A549 (cell line): Measurements from ENCODE around the gene HIC1. TPM values are rescaled to one million over a fixed set of nuclear protein-coding genes. Genes with fewer than 3 reads are reported as not detected.

Experiments used
- ATAC-seq, 2 experiments: fragments of 200-7000 bp in 1 of 2; fragments of >200 bp in 1 of 2; cut with Nextera tagmentation in 1 of 2; cut with Tn5 transposase in 1 of 2; 3 replicates each; pipeline versions ENCODE4 v1.8.0 to v1.9.1; 2018 to 2020; ENCODE audit warnings: mild to moderate bottlenecking in 1 of 2, moderate library complexity in 1 of 2
- CTCF ChIA-PET: fragments of 300-600 bp; sonication (Branson Sonifier 250); formaldehyde crosslinking; extraction: SDS; loops from one replicate; lab custom pipeline; 2021; ENCODE audit warnings: antibody characterized with exemption, inconsistent platforms; lab: Yijun Ruan, JAX
- POLR2A ChIA-PET: fragments of 350-600 bp; formaldehyde crosslinking; extraction: SDS; loops from one replicate; lab custom pipeline; 2021; ENCODE audit warnings: antibody characterized with exemption, inconsistent platforms; lab: Yijun Ruan, JAX
- DNase-seq, 2 experiments: peaks; one replicate each; pipeline versions ENCODE4 v3.0.0 to v3.0.0-alpha.2; 2011 to 2016; ENCODE audit warnings: low read depth in 1 of 2, low spot score in 1 of 2
- FAIRE-seq: peaks from 2 replicates; lab custom pipeline; 2011; peaks lifted over from hg19 to GRCh38; lab: Jason Lieb, UNC
- H3K27ac ChIP-seq, 2 experiments: fragments of >200 bp; sonication (Bioruptor Twin); formaldehyde crosslinking; 3 replicates each; pipeline ENCODE4 v1.5.1; 2016 to 2017
- H3K4me1 ChIP-seq: fragments of >200 bp; sonication (Bioruptor Twin); formaldehyde crosslinking; 3 replicates; pipeline ENCODE4 v1.6.1; 2016
- H3K4me2 ChIP-seq: fragments of >200 bp; sonication (Bioruptor Twin); formaldehyde crosslinking; 3 replicates; pipeline ENCODE4 v1.6.1; 2016
- H3K4me3 ChIP-seq: fragments of >200 bp; sonication (Bioruptor Twin); formaldehyde crosslinking; 3 replicates; pipeline ENCODE4 v1.5.1; 2016
- H3K9me3 ChIP-seq: fragments of >200 bp; sonication (Bioruptor Twin); formaldehyde crosslinking; 3 replicates; pipeline ENCODE4 v1.6.1; 2016
- BCL3 ChIP-seq: fragments of >200 bp; sonication (Bioruptor Twin); formaldehyde crosslinking; IDR thresholded peaks from 3 replicates; pipeline ENCODE4 v1.6.1; 2016
- EP300 ChIP-seq, 2 experiments: fragments of >200 bp; sonication (Bioruptor Twin); formaldehyde crosslinking; IDR thresholded peaks; 2 replicates in 1 of 2; 3 replicates in 1 of 2; pipeline ENCODE4 v1.6.1; 2016 to 2017
- ESRRA ChIP-seq: fragments of 150-350 bp; IDR thresholded peaks from 2 replicates; pipeline ENCODE4 v1.6.1; 2014; ENCODE audit warnings: mild to moderate bottlenecking, low read length, borderline replicate concordance
- HEYL ChIP-seq: fragments of 250-450 bp; sonication (Bioruptor Pico); IDR thresholded peaks from 2 replicates; pipeline ENCODE4 v1.8.0; 2021; ENCODE audit warnings: mild to moderate bottlenecking, moderate library complexity
- HOXA7 ChIP-seq: fragments of 250-450 bp; sonication (Bioruptor Pico); IDR thresholded peaks from 2 replicates; pipeline ENCODE4 v1.5.0; 2020; ENCODE audit warnings: mild to moderate bottlenecking, moderate library complexity
- HOXB13 ChIP-seq: fragments of 250-450 bp; sonication (Bioruptor Pico); IDR thresholded peaks from 2 replicates; pipeline ENCODE4 v1.5.0; 2020; ENCODE audit warnings: low read depth, mild to moderate bottlenecking, moderate library complexity
- HOXB5 ChIP-seq: fragments of 250-450 bp; sonication (Bioruptor Pico); IDR thresholded peaks from 2 replicates; pipeline ENCODE4 v1.5.0; 2020; ENCODE audit warnings: mild to moderate bottlenecking, moderate library complexity
- JUNB ChIP-seq: fragments of >200 bp; sonication (Bioruptor Twin); formaldehyde crosslinking; IDR thresholded peaks from 2 replicates; pipeline ENCODE4 v1.6.1; 2016
- KDM5A ChIP-seq: fragments of 200-600 bp; sonication (generic); IDR thresholded peaks from 2 replicates; pipeline ENCODE4 v1.6.1; 2016; ENCODE audit warnings: antibody characterized with exemption, mild to moderate bottlenecking
- MAZ ChIP-seq: fragments of 150-350 bp; IDR thresholded peaks from 2 replicates; pipeline ENCODE4 v1.6.1; 2014; ENCODE audit warnings: antibody characterized with exemption, low read depth, low read length, borderline replicate concordance
- NFE2L2 ChIP-seq: fragments of 150-350 bp; conservative IDR thresholded peaks from 2 replicates; pipeline ENCODE4 v1.6.1; 2014; ENCODE audit warnings: low read length
- POLR2A ChIP-seq: IDR thresholded peaks from 2 replicates; pipeline ENCODE4 v1.6.1; 2012; ENCODE audit warnings: mild to moderate bottlenecking, low read length
- POLR2AphosphoS2 ChIP-seq: conservative IDR thresholded peaks from 2 replicates; pipeline ENCODE4 v1.6.1; 2012; ENCODE audit warnings: low read length, improper control_type of control experiment, inconsistent platforms
- RARB ChIP-seq: fragments of 250-450 bp; sonication (Bioruptor Pico); IDR thresholded peaks from 2 replicates; pipeline ENCODE4 v1.8.0; 2021; ENCODE audit warnings: mild to moderate bottlenecking, moderate library complexity
- RCOR1 ChIP-seq: fragments of 150-350 bp; IDR thresholded peaks from 2 replicates; pipeline ENCODE4 v1.6.1; 2014; ENCODE audit warnings: antibody characterized with exemption, low read length, low read depth
- RNF2 ChIP-seq: fragments of 200-600 bp; sonication (generic); IDR thresholded peaks from 2 replicates; pipeline ENCODE4 v1.6.1; 2016; ENCODE audit warnings: low read depth, mild to moderate bottlenecking, antibody characterized with exemption, moderate library complexity, borderline replicate concordance
- TFCP2L1 ChIP-seq: fragments of 250-450 bp; sonication (Bioruptor Pico); IDR thresholded peaks from 2 replicates; pipeline ENCODE4 v1.5.0; 2021; ENCODE audit warnings: mild to moderate bottlenecking
- TP53 ChIP-seq: fragments of 250-450 bp; sonication (Bioruptor Pico); IDR thresholded peaks from 2 replicates; pipeline ENCODE4 v1.5.0; 2021; ENCODE audit warnings: mild to moderate bottlenecking, moderate library complexity
- ZC3H11A ChIP-seq: fragments of 450-650 bp; IDR thresholded peaks from 2 replicates; pipeline ENCODE4 v1.6.1; 2014; ENCODE audit warnings: antibody characterized with exemption, mild to moderate bottlenecking
- ZFP36 ChIP-seq: fragments of 450-650 bp; IDR thresholded peaks from 2 replicates; pipeline ENCODE4 v1.6.1; 2014; ENCODE audit warnings: borderline replicate concordance; ENCODE audit not compliant: partially characterized antibody
- ZNF302 ChIP-seq: fragments of 250-450 bp; sonication (Bioruptor Pico); IDR thresholded peaks from 2 replicates; pipeline ENCODE4 v1.9.0; 2021; ENCODE audit warnings: inconsistent platforms, mild to moderate bottlenecking, moderate library complexity
- WGBS: methylation state at CpG from one replicate; pipeline ENCODE4 v1.1.6; 2017; ENCODE audit errors: missing lambda C conversion rate; 5-methylcytosine and 5-hydroxymethylcytosine counted together
- polyA plus RNA-seq, 4 experiments: library from polyadenylated mRNA; depleted of rRNA in 3 of 4; stranded (reverse); fragments of >200 nt; fragmentation: RNase III in 1 of 4; extraction: RNeasy Plus Mini Kit Qiagen cat#74134 plus additional on column Dnase treatment in 1 of 4; gene quantifications; 2 replicates in 3 of 4; 3 replicates in 1 of 4; pipeline ENCODE4 v1.2.3, GENCODE V29; 2011 to 2017
- TF ChIP-seq, protein P1 (sequence below): fragments of 200-600 bp; sonication (generic); IDR thresholded peaks from 2 replicates; pipeline ENCODE4 v1.6.1; 2016; ENCODE audit warnings: antibody characterized with exemption, mild to moderate bottlenecking, moderate library complexity

HIC1 gene
- polyA plus RNA-seq, 2 of the 4 experiments (the other 2 are of a cell fraction): 0.13 to 1.3 TPM

- no peak for ATAC-seq
- CTCF ChIA-PET: interaction anchor here (0.6 to 9.1 kb wide), 33 partner anchors 8 to 259 kb away, joined by 3 to 492 read pairs (median 7); partner anchors contain the start of genes OVCA2 and RTN4RL1
- no peak for TF ChIP-seq ZC3H11A
- TF ChIP-seq ZNF302: no peak
- no peak for TF ChIP-seq BCL3
- TF ChIP-seq RNF2: no peak
- TF ChIP-seq NFE2L2: no peak
- TF ChIP-seq JUNB: no peak
- TF ChIP-seq RARB: no peak
- H3K4me1 ChIP-seq: 0 out of 3 replicates have a peak, but pooled peaks cover 5% of the 10 kb centered on the region
- no peak for DNase-seq
- no peak overlapping the region for H3K4me2 ChIP-seq
- WGBS: 86% methylated on average over 21 of the region's 21 CpGs
- no peak overlapping the region for H3K4me3 ChIP-seq
- H3K27ac ChIP-seq: no peak overlapping the region
- H3K9me3 ChIP-seq: no peaks in the 10 kb centered on the region
- POLR2A ChIA-PET: no interaction called here
- FAIRE-seq: no peak
These were observed 4.9 kb downstream of the HIC1 start for GRCh38 chr17:2059547-2060384.

DNA sequence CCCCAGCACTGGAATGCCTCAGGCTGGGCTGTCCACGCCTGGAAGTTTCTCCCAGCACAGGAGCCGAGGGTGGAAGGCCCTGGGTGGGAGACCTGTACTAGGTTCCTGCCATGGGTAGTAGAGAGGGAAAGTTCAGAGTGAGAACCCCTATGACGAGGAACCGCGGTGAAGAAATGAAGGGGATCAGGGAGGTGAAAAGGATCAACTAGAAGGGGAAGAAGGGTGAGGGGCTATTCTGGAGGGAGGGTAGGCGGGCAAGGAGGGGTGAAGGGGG is 5.4 kb downstream of the HIC1 start:
- ChIA-PET CTCF (interaction anchor here (0.6 to 9.1 kb wide), 13 partner anchors 9 to 225 kb away, joined by 3 to 492 read pairs (median 8); partner anchors contain the start of genes OVCA2 and RTN4RL1), POLR2A (no interaction called here)
- no peak for FAIRE-seq
- Histone ChIP-seq H3K27ac (no peak overlapping the region), H3K9me3 (no peaks in the 10 kb centered on the region), H3K4me3 (no peak overlapping the region), H3K4me2 (no peak overlapping the region), H3K4me1 (0 out of 3 replicates have a peak, but pooled peaks cover 2% of the 10 kb centered on the region)
- no peak for ATAC-seq
- WGBS: 94% methylated on average over 6 of the region's 6 CpGs
- no peak for DNase-seq
- TF ChIP-seq RCOR1 (no peak), HOXB5 (CRISPR knock-in tag) (no peak), RARB (no peak), HOXA7 (CRISPR knock-in tag) (no peak), TFCP2L1 (CRISPR knock-in tag) (no peak), POLR2A (no peak), KDM5A (no peak), ZFP36 (no peak), POLR2AphosphoS2 (no peak), HOXB13 (CRISPR knock-in tag) (no peak), RNF2 (no peak), EP300 (IDR thresholded peaks at IDR 0.05) (no peak), HEYL (no peak), ESRRA (no peak), TP53 (no peak), MAZ (no peak)
- TF ChIP-seq, protein P1, sequence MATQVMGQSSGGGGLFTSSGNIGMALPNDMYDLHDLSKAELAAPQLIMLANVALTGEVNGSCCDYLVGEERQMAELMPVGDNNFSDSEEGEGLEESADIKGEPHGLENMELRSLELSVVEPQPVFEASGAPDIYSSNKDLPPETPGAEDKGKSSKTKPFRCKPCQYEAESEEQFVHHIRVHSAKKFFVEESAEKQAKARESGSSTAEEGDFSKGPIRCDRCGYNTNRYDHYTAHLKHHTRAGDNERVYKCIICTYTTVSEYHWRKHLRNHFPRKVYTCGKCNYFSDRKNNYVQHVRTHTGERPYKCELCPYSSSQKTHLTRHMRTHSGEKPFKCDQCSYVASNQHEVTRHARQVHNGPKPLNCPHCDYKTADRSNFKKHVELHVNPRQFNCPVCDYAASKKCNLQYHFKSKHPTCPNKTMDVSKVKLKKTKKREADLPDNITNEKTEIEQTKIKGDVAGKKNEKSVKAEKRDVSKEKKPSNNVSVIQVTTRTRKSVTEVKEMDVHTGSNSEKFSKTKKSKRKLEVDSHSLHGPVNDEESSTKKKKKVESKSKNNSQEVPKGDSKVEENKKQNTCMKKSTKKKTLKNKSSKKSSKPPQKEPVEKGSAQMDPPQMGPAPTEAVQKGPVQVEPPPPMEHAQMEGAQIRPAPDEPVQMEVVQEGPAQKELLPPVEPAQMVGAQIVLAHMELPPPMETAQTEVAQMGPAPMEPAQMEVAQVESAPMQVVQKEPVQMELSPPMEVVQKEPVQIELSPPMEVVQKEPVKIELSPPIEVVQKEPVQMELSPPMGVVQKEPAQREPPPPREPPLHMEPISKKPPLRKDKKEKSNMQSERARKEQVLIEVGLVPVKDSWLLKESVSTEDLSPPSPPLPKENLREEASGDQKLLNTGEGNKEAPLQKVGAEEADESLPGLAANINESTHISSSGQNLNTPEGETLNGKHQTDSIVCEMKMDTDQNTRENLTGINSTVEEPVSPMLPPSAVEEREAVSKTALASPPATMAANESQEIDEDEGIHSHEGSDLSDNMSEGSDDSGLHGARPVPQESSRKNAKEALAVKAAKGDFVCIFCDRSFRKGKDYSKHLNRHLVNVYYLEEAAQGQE: no peak
